ENCODE data around the gene SALL2.
A peak's percentile ranks its signal among the peaks of the same experiment; 100 is the strongest.

SALL2 gene

GRCh38 chr14:21476523-21476924, 49.6 kb downstream of the SALL2 start:
- peak; percentile 71 for DNase-seq

GRCh38 chr14:21475767-21476522, 50.2 kb downstream of the SALL2 start:
- no peak for DNase-seq

Data from GDM1 (cell line).